HPDE6-E6E7 (cell line): ENCODE results near the gene TCF7L2.

Source experiments
- DNase-seq: peaks from one replicate; pipeline ENCODE4 v3.0.0; 2011; ENCODE audit warnings: missing footprints; ENCODE audit errors: extremely low spot score

Gene TCF7L2

DNA sequence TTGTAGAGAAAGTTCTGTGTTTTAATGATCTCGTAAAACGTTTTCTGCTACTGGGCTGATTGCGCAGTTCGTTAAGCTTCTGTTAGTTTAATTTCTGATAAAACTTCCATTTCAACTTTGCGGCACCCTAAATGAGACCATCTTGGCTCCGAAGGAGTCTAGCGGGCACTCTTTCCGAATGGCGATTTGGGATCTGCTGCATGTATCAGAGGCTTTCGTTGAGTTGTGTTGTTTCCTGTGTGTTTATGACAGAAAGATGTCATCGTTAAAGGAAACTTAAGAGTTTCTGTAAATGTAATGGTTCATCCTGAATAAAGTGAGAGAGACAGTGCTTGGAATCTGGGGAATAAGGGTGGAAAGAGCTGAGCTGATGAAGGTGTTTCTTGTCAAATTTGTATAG lies 174.7 kb downstream of the TCF7L2 start:
- no peak for DNase-seq

DNA sequence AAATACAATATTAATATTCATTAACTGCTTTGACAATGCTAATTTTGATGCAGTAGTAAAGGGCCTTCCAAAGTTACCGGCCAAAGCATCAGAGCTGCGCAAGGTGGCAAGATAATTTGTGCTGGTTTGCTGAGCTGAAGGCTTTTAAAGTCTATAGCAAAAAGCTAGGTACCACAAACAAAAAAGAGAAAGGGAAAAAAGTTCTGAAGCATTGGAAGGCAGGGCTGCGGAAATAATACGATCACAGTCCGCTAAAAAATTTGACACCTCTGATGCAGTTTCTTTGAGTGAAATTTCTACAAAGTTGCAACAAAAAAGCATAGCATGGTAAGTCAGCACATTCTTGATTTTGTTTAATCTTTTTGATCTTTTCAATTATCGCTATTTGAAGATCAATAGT lies 175.6 kb downstream of the TCF7L2 start:
- no peak for DNase-seq

DNA sequence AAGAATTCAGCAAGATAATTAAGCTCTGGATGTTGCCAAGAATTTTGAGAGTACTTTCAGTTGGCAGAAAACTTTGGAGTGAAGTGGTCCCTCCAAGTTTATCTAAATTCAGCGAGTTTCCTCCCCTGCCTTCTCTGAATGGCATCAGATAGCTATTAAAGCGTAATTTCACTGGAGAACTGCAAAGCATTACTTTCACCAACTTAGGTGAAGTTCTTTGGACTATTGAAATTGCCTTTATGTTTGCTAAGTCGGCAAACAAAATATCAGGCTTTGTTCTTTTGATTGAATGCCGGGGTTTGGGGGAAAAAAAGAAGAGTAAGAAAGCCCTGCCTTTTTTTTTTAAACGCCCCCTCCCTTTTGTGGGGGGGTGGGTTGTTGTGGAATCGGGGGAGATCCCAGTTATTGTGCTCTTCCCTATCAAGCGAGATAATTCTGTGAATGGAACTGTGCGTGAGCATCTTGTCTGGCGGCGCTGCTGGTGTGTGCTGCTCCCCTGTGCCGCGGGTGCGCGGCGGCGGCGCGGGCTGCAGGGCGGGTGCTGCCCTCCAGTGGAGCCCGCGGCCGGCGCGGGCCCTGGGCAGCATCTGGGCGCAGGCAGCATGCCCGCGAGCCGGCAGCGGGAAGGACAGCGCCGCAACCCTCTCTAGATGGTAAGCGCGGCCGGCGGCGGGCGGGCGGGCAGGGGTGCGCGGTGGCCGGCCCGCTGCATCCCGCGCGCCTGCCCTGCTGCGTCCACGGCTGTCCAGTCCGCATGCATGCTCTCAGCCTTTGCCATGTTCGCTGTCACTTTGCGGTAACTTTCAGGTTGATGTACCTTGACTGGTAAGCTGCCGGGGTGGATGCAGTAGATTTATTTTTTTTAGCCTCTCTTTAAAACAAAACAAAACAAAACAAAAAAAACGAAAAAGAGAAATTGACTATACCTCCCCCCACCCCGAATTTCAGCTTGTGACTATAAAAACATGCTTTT lies 176.5 kb downstream of the TCF7L2 start:
- DNase-seq: peak; percentile 71

DNA sequence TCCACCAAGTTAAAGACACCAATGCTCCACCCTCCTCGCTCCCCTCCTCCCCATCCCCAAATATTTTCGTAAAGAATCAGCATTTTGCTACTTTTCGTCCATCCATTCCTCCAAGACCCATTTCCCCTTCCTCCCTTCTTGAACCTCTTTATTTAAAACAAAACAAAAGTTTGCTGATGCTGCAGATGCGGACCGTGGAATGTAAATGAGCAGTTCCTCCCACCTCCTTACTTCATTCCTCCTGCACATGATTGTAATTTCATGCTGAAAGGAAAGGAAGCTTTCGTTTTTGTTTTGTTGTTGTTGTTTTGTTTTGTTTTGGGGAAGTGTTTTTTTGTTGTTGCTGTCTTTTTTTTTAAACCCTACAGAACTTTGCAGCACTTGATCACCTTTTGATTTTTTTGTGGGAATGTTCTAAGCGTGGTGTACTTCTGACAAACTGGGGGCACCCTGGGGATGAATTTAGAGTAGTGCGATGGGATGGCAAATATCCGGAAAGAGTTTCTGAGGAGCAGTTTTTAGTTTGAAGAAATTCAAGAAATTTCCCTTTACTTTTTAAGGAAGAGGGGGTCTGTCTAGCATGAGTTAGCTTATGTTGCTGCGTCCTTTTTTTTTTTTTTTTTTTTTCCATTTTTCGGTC lies 177.3 kb downstream of the TCF7L2 start:
- DNase-seq: no peak

DNA sequence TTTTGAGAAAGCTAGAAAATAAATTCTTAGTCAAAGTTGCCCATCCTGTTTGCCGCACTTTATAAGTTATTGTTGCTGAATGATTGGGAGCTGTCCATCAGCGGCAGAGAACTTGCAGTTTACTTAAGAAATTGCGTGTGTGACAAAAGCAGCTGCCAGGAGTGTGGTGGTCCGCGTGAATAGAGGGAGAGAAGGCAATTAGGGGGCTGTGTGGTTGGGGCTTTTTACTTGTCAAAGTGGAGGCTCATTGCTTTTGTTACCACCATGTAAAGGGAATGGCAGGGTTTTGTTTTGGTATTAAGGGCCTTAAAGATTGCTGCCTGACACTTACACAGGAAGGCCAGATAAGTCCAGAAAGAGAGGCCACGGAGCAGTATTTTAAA lies 177.8 kb downstream of the TCF7L2 start:
- no peak for DNase-seq

DNA sequence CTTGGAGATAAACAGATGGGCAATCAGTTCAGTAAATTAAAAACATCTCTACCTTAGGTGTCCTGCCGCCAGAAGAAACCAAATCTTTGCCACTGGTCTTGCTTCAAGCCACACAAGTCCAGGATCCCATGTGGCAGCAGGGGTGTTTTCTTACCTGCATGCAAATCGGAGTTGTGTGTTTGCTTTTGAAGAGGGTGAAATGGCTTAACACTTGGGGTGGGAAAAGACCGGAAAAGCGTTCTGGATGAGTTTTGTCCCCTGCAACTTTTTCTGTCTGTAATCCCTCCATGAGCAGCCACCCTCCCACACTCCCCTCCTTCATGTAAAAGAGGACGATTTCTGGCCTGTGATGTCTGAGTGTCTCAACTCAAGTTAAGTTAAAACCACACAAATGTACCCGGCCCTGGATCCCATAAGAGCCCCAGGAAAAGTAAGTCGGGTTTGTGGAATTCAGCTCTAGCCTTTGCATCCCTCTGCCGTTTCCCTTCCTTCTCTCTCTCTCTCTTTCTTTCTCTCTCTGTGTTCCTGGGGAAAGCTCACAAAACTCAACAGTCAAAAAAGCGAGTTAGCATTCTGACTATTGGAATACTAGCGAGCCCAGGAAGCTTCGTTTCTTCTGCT lies 178.5 kb downstream of the TCF7L2 start:
- no peak for DNase-seq

DNA sequence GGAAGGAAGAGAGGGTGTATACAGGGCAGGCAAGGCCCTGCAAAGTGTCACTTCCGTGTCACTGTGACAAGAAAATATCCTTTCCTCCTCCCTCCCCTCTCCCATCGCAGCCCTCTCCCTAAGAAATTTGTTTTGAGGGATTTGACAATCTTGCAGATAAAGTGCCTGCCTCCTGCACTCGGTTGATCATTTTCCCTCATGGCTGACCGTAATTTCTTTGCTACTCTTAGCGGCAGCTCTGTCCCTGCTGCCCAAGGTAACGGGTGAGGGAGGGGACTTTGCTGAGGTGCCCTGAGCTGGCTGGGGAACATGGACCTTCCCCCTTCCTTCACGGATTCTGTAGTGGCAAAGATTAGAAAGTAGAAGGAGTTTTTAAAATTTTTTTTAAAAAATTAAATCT lies 179.1 kb downstream of the TCF7L2 start:
- DNase-seq: no peak

DNA sequence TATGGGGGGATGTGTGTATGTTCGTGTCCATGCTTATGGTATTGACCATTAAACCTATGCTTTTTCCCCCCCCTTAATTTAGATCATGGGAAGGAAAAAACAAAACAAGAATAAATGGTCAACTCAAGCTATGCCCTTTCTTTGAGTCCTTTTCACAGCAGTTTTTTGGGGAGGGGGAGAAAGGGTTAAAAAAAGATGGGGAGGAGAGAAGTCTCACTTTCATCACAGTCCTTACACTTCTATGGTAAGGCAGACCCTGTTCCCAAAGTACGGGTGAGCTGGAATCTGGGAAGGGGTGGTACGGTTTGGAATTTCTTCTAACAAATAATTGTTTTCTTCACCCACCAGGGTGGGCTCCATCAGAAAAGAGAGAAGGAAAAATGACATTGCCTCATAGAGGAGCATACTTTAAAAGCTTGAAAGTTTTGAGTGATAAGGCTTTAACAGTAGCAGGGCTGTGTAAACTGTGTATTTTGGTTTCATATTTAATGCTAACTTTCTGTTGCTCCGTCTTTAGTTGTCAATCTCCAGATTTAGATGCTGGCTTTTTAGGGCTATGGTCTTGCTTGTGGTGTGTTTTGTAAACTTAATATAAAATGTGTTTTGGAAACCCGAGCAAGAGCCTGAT lies 180.1 kb downstream of the TCF7L2 start:
- no peak for DNase-seq

DNA sequence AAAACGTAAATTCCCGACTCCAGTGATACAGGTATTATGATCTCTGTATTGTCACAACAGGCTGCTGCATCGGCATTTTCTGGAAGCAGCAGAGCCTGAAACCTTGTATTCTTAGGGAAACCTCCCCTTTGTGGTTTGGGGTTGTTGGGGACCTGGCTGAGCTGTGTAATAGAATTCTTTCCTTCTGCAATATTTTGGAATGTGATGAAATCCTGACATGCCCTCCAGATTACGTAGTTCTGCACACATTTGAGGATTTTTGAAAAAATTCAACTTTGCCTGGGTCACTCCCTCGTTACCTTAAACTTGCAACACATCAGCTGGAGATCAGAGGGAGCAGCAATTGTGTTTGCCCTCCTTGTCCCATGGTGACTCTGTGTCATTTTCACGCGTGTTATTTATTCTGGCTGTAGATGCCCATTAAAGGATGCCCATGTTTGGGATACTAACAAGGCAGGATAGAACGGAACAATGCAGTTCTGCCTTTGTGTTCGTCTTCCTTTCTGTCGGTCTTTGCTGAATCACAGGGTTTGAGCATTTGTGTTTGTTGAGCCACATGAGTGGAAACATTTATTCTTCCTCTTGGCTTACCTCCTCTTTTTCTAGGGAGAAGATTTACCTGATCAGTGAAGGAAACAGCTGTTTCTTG lies 181.7 kb downstream of the TCF7L2 start:
- DNase-seq: no peak

DNA sequence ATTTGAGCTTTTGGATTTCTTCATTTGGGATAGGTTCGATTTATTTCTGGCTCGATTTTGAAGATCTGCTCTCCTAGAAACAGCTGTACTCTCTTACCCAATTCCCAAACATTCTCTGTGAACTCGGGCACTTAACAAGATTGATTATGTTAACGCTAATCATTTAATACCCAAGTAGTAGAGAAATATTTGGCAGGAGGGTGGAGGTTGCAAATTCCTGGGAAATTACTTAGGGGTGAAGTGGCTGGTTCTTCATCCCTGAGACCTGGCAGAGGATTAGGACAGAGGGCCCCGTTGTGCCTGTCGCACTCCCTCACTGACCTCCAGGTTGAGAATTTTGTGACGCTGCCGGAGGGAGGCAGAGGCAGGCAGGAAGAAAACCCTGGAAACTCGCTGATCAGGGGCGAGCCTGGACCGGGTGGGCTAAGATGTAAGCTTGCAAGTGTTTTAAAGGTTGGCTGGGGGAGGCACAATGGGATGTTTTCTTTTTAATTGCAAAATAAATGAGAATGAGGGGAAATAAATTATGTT lies 182.6 kb downstream of the TCF7L2 start:
- no peak for DNase-seq

DNA sequence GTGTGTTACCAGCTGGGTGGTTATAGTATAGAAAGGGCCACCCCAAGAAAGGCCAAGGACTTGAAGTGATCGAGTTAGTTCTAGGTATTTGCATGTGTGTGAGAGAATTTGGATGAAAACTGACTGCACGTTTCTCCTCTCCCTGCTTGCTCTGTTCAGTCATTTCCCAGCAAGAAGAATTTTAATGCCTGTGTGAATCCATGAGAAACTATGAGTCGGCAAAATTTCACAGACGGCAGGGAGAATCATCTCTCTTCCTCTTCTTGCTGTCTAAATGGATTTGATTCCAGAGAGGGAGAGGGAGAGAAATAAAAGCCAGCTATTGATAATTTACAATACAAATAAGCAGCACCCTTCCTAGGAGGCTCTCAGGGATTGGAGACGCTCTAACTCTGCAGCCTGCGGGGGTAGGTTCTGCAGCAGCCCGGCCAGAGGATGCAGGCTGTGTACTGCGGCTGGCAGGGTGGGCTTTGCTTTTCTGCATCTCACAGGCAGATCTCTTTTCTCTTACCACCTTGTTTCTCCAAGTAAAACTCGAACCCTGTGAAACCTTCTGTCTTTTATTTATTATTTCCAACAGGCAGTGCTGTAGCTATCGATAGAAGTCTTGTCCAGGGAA lies 183.6 kb downstream of the TCF7L2 start:
- no peak for DNase-seq

DNA sequence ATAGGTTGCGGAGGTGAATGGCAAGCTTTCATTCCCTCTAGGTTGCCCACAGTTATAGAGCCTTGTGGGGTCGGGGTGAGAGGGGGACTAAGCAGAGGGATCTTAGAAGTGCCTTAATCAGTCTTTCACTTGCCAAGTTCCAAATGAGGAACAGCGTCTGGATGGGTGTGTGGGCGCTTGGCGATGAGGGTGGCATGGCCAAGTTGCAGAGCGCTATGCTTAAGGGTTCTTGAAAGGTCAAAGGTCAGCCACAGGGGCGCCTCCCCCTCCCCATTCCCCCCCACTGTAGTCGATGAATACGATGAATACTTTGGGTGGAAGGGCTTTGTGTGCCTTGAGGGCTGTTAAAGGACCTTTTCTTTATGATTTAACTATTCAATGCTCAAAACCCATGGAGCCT lies 185.0 kb downstream of the TCF7L2 start:
- no peak for DNase-seq

DNA sequence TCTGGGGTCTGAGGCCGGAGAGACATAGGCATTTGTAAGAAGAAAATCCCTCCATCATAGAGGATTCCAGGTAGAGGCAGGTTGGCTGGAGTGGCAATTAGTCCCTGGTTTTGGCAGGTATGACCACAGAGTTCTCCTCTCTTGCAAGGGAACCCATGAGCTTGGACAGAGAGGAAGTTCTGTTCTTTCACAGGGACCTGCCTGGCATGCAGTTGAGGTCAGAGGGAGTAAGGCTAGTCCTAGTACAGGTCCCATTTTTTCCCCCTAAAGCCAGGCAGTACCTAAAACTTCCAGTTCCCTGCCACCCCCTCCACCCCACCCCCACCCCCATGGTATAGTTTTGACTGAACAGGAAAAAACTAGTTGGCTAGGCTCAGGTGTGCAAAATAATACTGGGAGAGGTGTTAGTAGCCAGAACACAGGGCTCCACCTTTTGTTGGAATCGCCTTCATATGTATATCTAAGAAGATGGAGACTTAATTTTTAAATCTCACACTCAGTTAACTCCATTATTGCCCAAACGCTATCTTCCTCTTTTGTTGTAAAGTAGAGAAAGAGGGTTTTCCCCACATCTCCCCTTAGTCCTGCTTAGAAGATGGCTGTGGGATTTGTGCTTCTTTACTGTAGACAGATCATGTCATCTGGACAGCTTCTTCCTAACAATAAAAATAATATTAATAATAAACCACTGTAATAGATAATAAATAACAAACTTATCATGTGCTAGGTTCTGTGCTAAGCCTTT lies 188.1 kb downstream of the TCF7L2 start:
- no peak for DNase-seq

DNA sequence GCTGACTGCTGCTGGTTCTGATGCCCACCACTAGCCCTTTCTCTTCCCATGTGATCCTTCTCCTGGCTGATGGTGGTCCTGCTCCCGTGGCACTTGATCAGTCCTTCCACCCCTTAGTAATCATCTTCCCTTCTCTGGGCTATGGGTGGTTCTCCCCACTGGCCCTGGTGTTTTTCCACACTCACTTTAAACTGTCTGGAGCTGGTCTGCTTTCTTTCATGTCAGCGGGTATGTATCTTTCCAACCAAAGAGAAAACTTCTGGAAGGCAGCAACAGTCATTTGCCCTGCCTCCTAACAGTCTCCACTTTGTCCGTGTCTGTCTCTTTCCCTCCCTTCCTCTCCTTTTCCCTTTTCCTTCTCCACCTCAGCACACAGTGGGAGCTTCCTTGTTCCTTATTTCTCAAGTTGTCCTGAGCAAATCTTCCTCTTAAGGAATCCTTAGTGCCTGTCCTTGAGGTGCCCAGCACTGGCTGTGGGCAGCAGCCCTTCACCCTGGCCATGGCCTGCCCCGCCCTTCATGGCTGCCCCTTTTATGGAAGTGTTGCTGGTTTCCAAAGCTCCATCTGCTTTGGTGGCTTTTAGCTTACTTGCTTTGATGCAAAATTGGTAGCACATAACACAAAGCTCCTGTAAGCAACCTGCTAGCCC lies 189.0 kb downstream of the TCF7L2 start:
- DNase-seq: no peak

DNA sequence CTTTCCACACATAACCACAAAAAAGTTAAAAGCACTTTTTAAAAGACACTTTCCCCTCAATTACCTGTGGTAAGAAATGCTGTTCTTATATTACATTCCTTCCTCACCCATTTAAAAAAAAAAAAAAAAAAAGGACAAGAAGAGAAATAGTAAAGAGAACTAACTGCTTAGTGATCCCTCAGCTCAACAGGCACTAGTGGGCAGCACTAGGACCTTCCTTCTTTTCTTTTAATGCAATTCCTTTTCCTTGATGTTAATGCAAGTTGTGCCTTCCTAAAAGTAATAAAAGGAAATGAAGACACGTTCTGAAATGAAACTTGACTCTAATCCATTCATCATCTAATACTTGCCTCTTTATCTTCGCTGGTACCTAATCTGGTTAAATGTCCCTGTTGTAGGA lies 189.7 kb downstream of the TCF7L2 start:
- no peak for DNase-seq

DNA sequence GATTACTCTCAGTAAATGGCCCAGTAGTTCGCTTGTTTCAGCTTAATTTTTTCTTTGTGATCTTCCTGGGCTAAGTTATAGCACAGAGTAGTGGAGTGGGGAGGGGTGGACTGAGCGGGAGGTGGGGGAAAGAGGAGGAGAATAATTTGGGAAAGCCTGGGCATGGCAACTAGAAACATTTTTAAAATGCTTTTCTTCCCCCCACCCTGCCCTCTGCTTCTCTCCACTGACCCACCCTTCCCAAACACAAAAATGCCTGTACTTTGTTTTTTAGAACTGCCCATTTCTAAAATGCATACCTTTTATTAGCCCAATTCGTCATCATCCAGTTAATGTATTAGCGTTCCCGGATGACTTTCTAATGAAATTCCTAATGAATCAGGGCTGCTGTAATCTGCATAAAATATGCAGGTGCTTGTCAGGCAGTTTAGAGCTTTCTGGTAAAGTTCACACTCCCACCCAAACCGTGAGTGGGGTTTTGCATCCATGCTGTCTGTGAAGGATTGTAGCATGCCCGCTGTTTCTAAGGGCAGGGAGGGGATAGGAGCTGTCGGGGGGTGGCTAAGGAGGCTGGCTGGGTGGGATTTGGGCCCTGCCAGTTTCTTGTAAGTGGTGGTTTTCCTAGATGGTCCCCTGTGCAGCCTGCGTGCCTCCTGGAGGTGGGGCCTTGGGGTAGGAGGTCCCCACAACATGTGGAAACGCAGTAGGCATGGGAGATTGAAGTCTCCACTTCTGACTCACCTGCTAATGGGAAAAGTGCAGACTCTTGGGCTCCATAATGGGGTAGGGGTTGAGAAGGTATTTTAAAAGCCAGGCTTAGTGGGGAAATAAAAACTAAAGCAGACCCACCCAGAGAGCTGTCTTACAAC lies 190.3 kb downstream of the TCF7L2 start:
- DNase-seq: no peak

DNA sequence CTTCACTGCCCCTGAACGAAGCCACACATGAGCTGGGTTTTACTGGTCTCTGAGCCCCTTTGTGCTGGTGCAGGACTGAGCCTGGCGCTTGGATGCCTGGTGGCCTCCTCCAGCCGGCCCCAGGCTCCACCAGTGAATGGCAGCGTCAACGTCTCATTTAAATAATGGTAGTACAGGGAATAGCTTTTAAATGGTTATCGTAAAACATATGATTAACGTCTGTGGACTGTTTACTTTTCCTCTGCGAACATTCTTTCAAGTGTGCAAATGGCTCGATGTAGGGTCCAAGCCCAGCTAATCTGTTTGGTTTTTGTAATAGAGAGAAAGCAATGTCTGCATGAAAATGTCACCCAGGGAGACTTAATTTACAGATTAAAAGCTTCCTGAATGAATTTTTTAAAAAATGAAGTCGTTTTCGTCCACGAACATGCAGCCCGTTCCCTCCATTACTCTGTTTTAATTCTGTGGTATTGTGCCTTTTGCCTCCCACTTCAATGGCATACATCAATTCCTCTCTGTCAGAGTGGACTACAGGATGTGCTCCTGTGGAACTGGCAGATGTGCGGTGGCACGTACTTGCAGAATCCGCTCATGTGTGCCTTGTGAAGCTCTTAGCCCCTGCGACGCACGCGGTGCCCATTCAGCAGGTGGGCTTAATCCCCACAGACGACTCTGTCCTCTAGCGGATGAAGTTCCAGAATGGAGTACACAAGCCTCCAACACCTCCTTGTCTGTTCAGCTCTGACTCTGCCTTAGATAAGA lies 192.7 kb downstream of the TCF7L2 start:
- no peak for DNase-seq

DNA sequence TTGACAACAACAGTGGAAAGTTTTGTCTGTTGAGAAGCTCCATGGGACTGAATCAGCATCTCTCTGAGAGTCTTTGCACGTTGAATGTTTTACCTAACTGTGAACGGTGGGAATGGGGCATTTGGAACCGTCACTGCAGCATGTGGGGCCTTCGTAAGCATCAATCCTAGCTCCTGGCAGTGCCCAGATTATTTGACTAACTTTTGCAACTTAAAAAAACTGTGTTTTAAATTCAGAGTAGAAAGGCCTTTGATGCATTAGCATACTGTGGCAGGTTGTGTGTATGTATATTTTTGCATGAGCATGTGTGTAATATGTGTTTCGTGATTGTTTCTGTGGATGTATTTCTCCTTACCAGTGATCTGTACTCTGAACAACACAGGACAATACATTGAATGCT lies 194.5 kb downstream of the TCF7L2 start:
- no peak for DNase-seq
